LNCAP (cell line): Measurements from ENCODE around the gene OR6X1.

Experiments
- CTCF ChIP-seq: fragments of 450-650 bp; IDR thresholded peaks from 2 replicates; pipeline ENCODE4 v1.5.1; 2017; ENCODE audit warnings: mild to moderate bottlenecking

The OR6X1 gene

GRCh38 chr11:123754101-123754568 is at the start of gene OR6X1:
TSS of gene OR6X1 (minus strand) at chr11:123754518. CDS start at chr11:123754518, 0 bp downstream.
- TF ChIP-seq CTCF, result no peak

DNA sequence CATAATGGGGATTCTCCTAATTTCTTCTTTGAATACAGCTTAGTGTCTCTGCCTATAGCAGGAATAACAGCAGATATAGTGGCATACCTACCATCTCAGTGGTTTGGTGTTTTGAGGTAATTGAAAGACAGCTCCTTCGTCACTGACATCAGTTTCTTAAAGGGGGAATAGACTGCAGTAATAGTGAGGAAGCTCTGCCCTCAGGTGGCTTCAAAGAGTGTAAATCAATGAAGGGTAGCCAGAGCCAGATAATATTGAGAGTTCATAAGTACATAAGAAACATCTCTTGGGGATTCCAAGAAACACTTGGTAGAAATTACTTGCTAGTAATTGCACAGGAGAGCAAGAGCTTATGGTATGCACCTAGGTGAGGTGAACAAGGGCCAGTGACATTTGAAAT is 47.4 kb upstream of the OR6X1 start:
- no peak for TF ChIP-seq CTCF

DNA sequence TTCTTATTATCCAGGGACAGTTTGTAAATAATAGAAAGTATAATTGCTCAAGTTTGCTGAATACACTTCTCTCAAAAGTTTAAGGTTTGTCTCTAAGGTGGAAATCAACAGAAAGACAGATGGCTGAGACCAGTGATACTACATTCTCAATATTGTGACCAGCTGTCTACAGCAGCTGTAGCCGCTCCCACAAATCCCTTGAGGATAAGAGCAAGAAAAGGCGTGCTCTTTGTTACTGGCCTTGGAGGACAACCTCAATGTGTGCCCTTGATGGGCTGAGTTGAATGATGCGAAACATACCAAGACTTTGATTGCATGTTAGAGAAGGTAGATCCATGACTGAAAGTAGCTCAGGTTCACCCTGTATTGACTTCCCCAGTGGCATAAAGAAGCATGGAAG is 45.7 kb upstream of the OR6X1 start:
- TF ChIP-seq CTCF, result no peak

GRCh38 chr11:123799438-123799837 is 45.1 kb upstream of the OR6X1 start:
- TF ChIP-seq CTCF, result no peak

- TF ChIP-seq CTCF, result no peak
Measured at GRCh38 chr11:123798513-123799252, 44.4 kb upstream of the OR6X1 start.

- no peak for TF ChIP-seq CTCF
Measured at GRCh38 chr11:123798079-123798478, 43.8 kb upstream of the OR6X1 start.

GRCh38 chr11:123797541-123797940 is 43.2 kb upstream of the OR6X1 start:
- TF ChIP-seq CTCF, result no peak
